ENCODE measurements around the gene IFNA2.
"Not testable (repeated sequence)": the region's sequence is repeated elsewhere in the genome, so short reads cannot be mapped to it uniquely, and the experiment has no call there.

The IFNA2 gene

DNA sequence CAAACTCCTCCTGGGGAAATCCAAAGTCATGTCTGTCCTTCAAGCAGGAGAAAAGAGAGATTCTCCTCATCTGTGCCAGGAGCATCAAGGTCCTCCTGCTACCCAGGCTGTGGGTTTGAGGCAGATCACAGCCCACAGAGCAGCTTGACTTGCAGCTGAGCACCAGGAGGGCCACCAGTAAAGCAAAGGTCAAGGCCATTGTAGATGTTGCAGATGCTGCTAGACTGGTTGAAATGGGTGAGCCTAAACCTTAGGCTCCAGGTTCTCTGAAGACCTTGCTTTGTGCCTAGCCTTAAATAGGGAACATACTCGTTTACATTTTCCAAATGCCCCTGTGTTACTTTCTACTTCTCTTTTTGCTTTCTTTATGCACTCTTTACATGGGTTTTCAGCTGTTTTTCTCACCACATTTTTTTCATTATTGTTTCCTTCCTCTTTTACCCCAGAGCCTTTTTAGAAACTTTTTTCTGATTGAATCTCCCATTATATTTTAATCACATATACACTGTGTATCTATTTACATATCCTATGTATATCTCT is at the start of gene IFNA2:
TSS of gene IFNA2 (minus strand) at position 268 of the 540 bp plus-strand sequence. CDS start at position 199, 69 bp downstream.
- in situ Hi-C loops (cut with MboI; ENCODE audit: low sequenced_read_pairs) = no loop called here

DNA sequence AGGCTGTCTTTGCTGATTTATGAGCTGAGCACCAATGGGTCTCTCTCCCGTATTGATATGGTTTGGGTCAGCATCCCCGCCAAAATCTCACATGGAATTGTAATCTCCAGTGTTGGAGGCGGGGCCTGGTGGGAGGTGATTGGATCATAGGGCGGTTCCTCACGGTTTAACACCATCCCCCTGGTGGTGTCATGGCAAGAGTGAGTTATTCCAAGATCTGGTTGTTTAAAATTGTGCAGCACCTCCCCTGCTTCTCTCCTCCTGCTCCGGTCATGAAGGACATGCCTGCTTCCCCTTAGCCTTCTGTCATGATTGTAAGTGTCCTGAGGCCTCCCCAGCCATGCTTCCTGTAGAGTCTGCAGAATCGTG is 49.8 kb upstream of the IFNA2 start:
- in situ Hi-C loops (cut with MboI; ENCODE audit: low sequenced_read_pairs) = not testable (repeated sequence)

GRCh38 chr9:21434202-21435014 is 49.2 kb upstream of the IFNA2 start:
- in situ Hi-C loops (cut with MboI; ENCODE audit: low sequenced_read_pairs) = no loop called here

DNA sequence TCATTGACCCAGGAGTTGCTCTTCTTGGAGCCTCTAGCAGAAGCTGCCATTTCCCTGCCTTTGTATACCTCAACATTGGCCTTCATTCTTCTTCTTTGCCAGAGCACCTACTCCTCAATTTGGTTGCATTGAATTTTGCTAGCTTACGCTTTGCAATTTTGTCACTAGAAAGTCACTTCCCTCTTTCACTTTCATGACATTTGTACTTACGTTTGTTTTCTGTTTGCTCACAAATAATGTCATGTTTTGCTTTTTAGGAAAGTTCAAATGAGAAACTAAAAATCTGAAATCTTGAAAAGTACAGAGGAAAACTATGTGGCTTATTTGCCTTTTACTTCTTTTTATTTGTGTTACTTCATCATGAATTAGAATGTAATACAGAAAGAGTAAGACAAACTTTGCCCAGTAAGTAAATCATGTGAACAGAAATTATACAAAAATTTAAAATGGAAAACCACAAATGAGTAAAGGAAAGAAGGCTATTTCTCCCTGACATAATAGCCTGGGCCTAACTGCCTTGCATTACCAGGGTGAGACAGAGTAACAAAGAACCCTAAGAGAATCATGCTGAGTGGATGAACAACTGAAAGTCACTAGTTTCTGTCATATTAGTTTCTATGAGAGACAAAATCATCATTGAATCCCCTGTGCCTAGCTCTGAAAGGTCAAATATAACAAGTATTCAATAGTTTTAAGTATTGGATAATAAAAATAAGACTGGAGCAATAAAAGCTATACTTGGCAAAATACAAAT is 47.7 kb upstream of the IFNA2 start:
- in situ Hi-C loops (cut with MboI; ENCODE audit: low sequenced_read_pairs) = no loop called here

GRCh38 chr9:21429191-21429590 is 44.0 kb upstream of the IFNA2 start:
- in situ Hi-C loops (cut with MboI; ENCODE audit: low sequenced_read_pairs) = no loop called here

DNA sequence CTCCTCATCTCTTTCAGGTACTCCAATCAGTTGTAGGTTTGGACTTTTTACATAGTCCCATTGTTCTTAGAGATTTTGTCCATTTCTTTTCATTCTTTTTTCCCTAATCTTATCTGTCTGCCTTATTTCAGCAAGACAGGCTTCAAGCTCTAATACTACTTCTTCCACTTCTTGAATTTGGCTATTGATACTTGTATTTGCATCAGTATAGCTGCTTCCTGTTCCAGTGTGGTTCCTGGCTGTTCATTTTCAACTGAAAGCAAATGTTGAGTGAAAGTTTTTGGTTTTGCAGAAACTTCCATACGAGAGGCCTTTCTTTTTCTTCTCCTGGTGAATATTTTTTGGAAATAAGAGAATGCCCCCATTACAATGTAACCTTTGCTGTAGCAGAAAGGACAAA is 43.0 kb upstream of the IFNA2 start:
- in situ Hi-C loops (cut with MboI; ENCODE audit: low sequenced_read_pairs) = no loop called here

DNA sequence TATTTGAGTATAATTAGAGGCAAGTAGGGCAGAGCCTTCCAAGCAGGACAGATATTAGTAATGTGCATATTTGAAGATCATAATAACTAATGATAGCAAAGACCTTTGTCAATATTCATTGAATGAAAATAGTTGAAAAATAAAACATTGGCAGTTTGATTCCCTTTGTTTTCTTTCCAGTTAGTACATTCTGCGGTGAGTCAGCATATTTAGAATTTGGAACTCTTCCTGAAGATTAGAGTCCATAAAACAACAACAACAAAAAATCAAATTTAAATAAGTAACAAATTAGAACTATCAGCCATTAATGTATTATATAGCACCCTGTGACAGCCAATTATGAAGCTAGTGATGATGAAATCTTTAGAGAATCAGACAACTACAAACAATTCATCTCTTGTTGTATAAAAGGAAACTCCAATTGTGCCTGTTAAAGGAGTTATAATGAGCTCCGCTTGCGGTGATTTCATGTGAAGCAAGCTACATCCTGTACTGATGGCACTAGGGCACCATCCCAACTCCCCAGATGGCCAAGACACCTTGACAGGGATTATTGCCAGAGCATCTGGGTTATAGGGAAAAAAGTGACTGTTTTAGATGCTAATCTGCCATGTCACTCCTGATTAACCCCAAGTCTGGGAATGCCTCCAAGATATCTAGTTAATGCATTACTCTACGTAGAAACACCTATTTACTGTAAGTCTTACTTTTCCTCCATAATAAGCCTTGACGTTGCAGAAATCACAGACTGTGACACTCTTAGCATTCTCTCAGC is 30.5 kb upstream of the IFNA2 start:
- in situ Hi-C loops (cut with MboI; ENCODE audit: low sequenced_read_pairs) = no loop called here

DNA sequence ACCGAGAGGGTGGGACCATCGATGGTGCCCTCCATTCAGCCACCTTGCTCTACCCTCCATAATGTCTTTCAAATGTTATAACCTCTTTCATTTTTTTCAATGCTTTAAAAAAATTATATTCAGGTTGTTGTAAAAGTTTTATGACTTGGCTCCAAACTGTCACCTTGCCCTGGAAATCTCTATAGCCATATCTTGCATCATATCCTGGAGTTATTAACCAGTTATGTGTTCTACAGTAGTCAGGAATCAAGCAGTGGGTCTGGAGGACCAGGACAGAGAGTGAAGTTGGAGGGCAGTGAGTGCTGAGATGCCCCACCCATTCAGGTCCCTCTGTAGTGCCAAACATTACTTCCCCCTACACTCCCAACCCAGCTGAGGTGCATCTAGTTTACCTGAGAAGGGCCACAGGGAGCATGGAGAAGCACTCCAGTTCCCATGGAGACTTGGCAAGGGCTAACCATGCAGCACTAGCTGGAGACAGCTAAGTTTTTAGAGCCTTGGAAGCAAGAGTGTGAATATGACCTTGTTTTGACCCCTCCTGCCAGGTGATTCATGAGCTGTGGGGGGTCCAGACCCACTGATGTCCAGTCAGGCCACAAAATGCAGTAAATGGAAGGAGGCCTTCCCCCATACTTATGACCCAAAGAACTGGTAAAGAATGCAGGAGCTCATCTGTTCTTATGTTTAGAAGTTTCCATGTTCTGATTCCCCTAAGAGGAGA is 29.2 kb upstream of the IFNA2 start:
- in situ Hi-C loops (cut with MboI; ENCODE audit: low sequenced_read_pairs) = no loop called here

DNA sequence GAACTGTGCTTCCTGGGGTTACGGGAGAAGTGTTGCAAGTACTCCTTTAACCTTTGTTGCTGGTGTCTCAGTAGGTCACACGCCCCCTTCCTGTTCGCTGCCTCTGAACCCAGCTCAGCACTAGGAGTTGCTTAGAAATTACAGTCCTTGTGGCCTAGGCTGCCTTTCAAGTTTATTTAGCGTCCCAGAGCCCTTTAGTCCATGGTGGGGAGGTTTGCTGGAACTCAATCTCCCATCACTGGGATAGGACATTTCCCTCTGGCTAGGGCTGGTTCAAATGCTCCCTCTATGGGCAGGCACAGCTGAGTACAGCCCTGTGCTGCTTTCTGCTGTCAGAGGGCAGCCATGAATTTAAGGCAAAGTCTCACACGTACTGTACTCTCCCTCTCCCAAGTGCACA is 28.4 kb upstream of the IFNA2 start:
- in situ Hi-C loops (cut with MboI; ENCODE audit: low sequenced_read_pairs) = no loop called here

DNA sequence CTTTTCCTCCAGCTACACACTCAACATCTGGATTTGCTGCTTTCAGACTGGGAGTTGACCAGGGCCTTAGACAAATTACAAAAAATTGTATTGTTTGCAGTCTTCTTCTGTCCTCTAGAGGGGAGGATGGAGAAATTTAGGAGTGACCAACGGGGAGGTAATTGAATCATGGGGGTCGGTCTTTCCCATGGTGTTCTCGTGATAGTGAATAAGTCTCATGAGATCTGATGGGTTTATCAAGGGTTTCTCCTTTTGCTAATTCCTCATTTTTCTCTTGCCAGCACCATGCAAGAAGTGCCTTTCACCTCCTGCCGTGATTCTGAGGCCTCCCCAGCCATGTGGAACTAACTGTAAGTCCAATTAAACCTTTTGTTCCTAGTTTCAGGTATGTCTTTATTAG is 28.0 kb upstream of the IFNA2 start:
- in situ Hi-C loops (cut with MboI; ENCODE audit: low sequenced_read_pairs) = no loop called here

GRCh38 chr9:21412107-21412506 is 26.9 kb upstream of the IFNA2 start:
- in situ Hi-C loops (cut with MboI; ENCODE audit: low sequenced_read_pairs) = no loop called here

DNA sequence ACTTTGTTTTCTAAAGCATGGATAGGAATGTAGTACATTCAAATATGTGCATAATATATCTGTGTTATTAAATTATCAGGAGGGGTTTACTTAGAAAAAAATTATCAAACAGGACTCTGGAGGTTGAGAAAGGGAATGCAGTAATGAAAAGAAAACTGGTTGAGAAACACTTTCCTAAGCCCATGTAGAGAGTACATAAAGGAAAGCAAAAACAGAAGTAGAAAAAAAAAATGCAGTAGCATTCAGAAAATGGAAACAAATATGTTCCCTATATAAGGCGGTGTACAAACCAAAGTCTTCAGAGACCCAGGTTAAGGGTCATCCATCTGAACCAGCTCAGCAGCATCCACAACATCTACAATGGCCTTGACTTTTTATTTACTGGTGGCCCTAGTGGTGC is 23.6 kb upstream of the IFNA2 start, which contains the start of gene IFNA8:
TSS of gene IFNA8 (plus strand) at position 301 of the 400 bp plus-strand sequence. CDS start at position 361, 60 bp downstream.
- in situ Hi-C loops (cut with MboI; ENCODE audit: low sequenced_read_pairs) = no loop called here

- in situ Hi-C loops (cut with MboI; ENCODE audit: low sequenced_read_pairs) = no loop called here
Measured at GRCh38 chr9:21404146-21404545, 18.9 kb upstream of the IFNA2 start.

DNA sequence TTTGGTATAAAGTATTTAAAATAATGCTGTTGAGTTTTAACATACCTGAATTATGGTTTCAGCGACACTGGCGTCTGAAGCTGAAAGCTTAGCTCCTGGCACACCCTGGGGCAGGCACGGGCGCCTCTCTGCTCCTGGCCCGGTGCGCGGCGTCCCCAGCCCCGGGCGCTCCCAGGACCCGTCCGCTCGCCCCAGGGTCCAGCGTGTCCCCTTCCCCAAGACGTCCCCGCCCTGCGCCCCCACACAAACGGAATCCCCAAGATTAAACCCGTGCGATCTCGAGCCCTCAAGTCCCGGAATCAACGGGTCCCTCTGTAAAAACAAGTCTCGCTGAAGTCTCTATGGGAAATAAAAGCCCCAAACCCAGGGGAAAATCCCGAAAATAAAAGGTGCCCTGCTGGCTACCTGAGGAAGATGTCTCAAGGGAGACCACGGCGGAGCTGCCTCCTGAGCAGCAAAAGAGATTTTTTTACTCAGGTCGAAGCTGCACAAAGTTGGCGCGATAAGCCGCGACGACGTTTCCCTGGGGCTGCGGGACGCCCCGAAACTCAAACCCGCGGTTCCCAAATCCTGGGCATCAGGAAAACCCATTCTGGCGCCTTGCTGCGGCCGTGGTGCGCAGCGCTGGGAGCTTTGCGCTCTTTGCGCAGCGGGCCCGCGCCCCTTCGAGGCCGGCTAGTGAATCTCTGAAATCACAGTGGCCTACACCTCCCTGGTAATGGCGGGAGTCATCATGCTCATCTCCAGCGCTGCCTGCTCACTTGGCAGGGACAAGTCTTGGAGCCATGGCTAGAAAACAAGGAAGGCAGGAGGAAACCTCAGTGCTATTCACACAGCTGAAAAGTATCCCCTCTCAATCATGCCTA is 17.4 kb upstream of the IFNA2 start:
- in situ Hi-C loops (cut with MboI; ENCODE audit: low sequenced_read_pairs) = no loop called here

GRCh38 chr9:21399956-21400355 is 14.8 kb upstream of the IFNA2 start:
- in situ Hi-C loops (cut with MboI; ENCODE audit: low sequenced_read_pairs) = no loop called here

DNA sequence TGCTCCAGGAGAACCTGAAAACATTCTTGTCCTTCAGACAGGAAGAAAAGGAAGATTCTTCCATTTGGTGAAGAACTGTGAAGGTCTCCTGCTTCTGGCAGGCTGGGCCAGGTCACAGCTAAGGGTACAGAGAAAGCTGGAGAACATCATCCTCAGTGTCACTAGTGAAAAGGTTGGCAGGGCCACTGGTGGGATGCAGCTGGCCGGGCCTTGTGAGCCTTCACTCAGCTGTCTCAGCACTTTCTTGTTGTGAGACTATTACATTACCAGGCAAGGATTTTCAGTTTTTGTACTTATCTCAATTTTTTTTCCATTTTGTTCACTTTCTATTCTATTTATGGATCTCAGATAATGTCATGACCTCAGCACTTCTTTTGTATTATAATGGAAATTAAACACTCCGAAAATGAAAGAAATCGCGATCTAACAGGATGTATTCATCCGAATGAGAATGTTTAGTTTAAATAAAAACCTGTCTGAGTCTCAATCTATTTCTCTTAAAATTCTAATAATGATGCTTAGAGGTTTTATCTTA is 13.8 kb upstream of the IFNA2 start:
- in situ Hi-C loops (cut with MboI; ENCODE audit: low sequenced_read_pairs) = no loop called here

GRCh38 chr9:21395778-21396717 is 10.8 kb upstream of the IFNA2 start:
- in situ Hi-C loops (cut with MboI; ENCODE audit: low sequenced_read_pairs) = no loop called here

DNA sequence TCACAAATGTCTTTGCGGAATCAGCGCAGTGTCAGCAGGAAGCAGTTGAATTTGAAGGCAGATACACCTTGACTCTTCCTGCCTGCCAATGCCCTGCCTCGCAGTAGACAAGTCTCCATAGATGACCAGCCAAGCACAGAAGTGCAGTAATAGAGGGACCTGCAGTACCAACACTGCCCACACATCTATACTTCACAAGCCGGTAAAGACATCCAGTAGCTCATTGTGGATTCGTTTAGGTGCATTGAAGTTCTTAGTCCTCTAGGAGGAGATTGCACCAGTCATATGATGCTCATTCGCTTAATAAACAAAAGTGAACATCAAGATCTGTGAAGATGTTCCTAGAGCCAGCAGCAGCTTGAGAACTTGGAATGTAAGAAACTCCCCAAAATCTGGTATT is 7.1 kb upstream of the IFNA2 start:
- in situ Hi-C loops (cut with MboI; ENCODE audit: low sequenced_read_pairs) = no loop called here

Measured in HL-60/S4 treated with phorbol 12-myristate 13-acetate at 8.2 ng/mL for 4 days and 3 days (cell line).